MM.1S (cell line): Measurements from ENCODE around the gene XPO1.

ENCODE experiments used
- CTCF ChIP-seq: fragments of 300-600 bp; sonication (generic); IDR thresholded peaks from 2 replicates; pipeline ENCODE4 v1.5.1; 2016; ENCODE audit warnings: antibody characterized with exemption, low read length, mixed read lengths
- EZH2 ChIP-seq: fragments of 300-600 bp; sonication (generic); optimal IDR thresholded peaks from 2 replicates; pipeline ENCODE3; 2017; ENCODE audit warnings: low read depth, mild to moderate bottlenecking, antibody characterized with exemption, low read length, mixed read lengths
- EZH2phosphoT487 ChIP-seq: fragments of 300-600 bp; sonication (generic); IDR thresholded peaks from 2 replicates; pipeline ENCODE4 v1.6.1; 2018; ENCODE audit warnings: antibody characterized with exemption, low read length

- TF ChIP-seq CTCF (no peak), EZH2phosphoT487 (no peak), EZH2 (no peak)
Observed at GRCh38 chr2:61439241-61440002, 98.7 kb downstream of the XPO1 start.
